Neural progenitor cell (in vitro differentiated cells): Measurements from ENCODE around the gene ACACB.

Experiments used
- EZH2phosphoT487 ChIP-seq: fragments of 200-600 bp; sonication (generic); IDR thresholded peaks from 2 replicates; pipeline ENCODE4 v1.6.1; 2017; ENCODE audit warnings: antibody characterized with exemption
- TF ChIP-seq, protein P1 (sequence below): fragments of 200-600 bp; sonication (generic); IDR thresholded peaks from 2 replicates; pipeline ENCODE4 v1.5.1; 2017; ENCODE audit warnings: antibody characterized with exemption, mild to moderate bottlenecking

- TF ChIP-seq, protein P1, sequence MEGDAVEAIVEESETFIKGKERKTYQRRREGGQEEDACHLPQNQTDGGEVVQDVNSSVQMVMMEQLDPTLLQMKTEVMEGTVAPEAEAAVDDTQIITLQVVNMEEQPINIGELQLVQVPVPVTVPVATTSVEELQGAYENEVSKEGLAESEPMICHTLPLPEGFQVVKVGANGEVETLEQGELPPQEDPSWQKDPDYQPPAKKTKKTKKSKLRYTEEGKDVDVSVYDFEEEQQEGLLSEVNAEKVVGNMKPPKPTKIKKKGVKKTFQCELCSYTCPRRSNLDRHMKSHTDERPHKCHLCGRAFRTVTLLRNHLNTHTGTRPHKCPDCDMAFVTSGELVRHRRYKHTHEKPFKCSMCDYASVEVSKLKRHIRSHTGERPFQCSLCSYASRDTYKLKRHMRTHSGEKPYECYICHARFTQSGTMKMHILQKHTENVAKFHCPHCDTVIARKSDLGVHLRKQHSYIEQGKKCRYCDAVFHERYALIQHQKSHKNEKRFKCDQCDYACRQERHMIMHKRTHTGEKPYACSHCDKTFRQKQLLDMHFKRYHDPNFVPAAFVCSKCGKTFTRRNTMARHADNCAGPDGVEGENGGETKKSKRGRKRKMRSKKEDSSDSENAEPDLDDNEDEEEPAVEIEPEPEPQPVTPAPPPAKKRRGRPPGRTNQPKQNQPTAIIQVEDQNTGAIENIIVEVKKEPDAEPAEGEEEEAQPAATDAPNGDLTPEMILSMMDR = no peak
- TF ChIP-seq EZH2phosphoT487 = no peak
Measured at GRCh38 chr12:109182041-109182839, 65.9 kb downstream of the ACACB start.
